K562 (cell line): ENCODE results near the gene MALAT1. TPM values are rescaled to one million over a fixed set of nuclear protein-coding genes. Genes with fewer than 3 reads are reported as not detected.

ENCODE experiments used
- CBX2 ChIP-seq: fragments of 200-600 bp; sonication (generic); IDR thresholded peaks from one replicate; pipeline ENCODE4 v1.6.1; 2012; ENCODE audit warnings: mild to moderate bottlenecking, low read length, inconsistent platforms; ENCODE audit not compliant: insufficient read depth, poor library complexity, severe bottlenecking
- CEBPZ ChIP-seq: fragments of 150-350 bp; IDR thresholded peaks from 2 replicates; pipeline ENCODE4 v1.6.1; 2014; ENCODE audit warnings: low read depth, mild to moderate bottlenecking, low read length, borderline replicate concordance
- ETV5 ChIP-seq: sonication (generic); formaldehyde crosslinking; IDR thresholded peaks from 2 replicates; pipeline ENCODE4 v1.4.0; 2020; ENCODE audit warnings: low read depth, mild to moderate bottlenecking, missing genetic modification reagents
- FIP1L1 ChIP-seq: fragments of 200-400 bp; formaldehyde crosslinking; IDR thresholded peaks from 2 replicates; pipeline ENCODE4 v1.6.1; 2018; ENCODE audit warnings: mild to moderate bottlenecking, low read depth, low read length; ENCODE audit not compliant: poor library complexity, severe bottlenecking
- HCFC1 ChIP-seq: IDR thresholded peaks from 2 replicates; pipeline ENCODE4 v1.6.1; 2012; ENCODE audit warnings: low read depth, low read length, improper control_type of control experiment
- HNRNPK ChIP-seq: fragments of 200-400 bp; formaldehyde crosslinking; IDR thresholded peaks from one replicate; pipeline ENCODE4 v1.6.1; 2018; ENCODE audit warnings: mild to moderate bottlenecking, low read depth, low read length; ENCODE audit not compliant: poor library complexity, severe bottlenecking
- MCM3 ChIP-seq: fragments of 450-650 bp; IDR thresholded peaks from 2 replicates; pipeline ENCODE4 v1.6.1; 2016
- MIER1 ChIP-seq: fragments of 450-650 bp; IDR thresholded peaks from 2 replicates; pipeline ENCODE4 v1.6.1; 2016; ENCODE audit warnings: antibody characterized with exemption, mild to moderate bottlenecking, low read depth
- MTA1 ChIP-seq: fragments of 450-650 bp; IDR thresholded peaks from 2 replicates; pipeline ENCODE4 v1.6.1; 2017; ENCODE audit warnings: borderline replicate concordance
- SMAD3 ChIP-seq: fragments of 450-650 bp; formaldehyde crosslinking; conservative IDR thresholded peaks from 2 replicates; pipeline ENCODE4 v1.4.0; 2020; ENCODE audit warnings: mild to moderate bottlenecking
- SUPT5H ChIP-seq: fragments of 450-650 bp; IDR thresholded peaks from 2 replicates; pipeline ENCODE4 v1.6.1; 2016
- TRIM28 ChIP-seq: fragments of 450-650 bp; IDR thresholded peaks from 2 replicates; pipeline ENCODE4 v1.6.1; 2017
- U2AF1 ChIP-seq: fragments of 200-400 bp; formaldehyde crosslinking; optimal IDR thresholded peaks from 2 replicates; pipeline ENCODE3; 2017; ENCODE audit warnings: mild to moderate bottlenecking, low read depth, low read length, moderate library complexity
- ZFP91 ChIP-seq: sonication (generic); formaldehyde crosslinking; IDR thresholded peaks from 2 replicates; pipeline ENCODE4 v1.8.0; 2022; ENCODE audit warnings: mild to moderate bottlenecking, missing genetic modification reagents
- ZNF551 ChIP-seq: fragments of 250-450 bp; sonication (Bioruptor Pico); IDR thresholded peaks from 2 replicates; pipeline ENCODE4 v1.5.0; 2021; ENCODE audit warnings: mild to moderate bottlenecking, moderate library complexity
- ZNF586 ChIP-seq: fragments of 450-650 bp; formaldehyde crosslinking; conservative IDR thresholded peaks from 2 replicates; pipeline ENCODE4 v1.4.0; 2020; ENCODE audit warnings: mild to moderate bottlenecking, moderate library complexity
- ZSCAN29 ChIP-seq: fragments of 450-650 bp; IDR thresholded peaks from 2 replicates; pipeline ENCODE4 v1.6.1; 2017
- ZZZ3 ChIP-seq: fragments of 450-650 bp; IDR thresholded peaks from 2 replicates; pipeline ENCODE4 v1.6.1; 2016; ENCODE audit warnings: antibody characterized with exemption, mild to moderate bottlenecking, moderate library complexity
- polyA plus RNA-seq, 8 experiments: library from polyadenylated mRNA; depleted of rRNA in 4 of 8; stranded (reverse) in 5 of 8; unstranded in 3 of 8; fragments of >200 nt; fragmentation: Nextera tagmentation in 2 of 8; fragmentation: Illumina TruSeq in 1 of 8; extraction: Ambion mirVana in 2 of 8; extraction: Trizol in 1 of 8; gene quantifications; 2 replicates each; pipeline versions ENCODE4 v1.2.1 to v1.2.3, GENCODE V29; 2011 to 2014; ENCODE audit warnings: inconsistent platforms in 1 of 8, missing spikeins in 1 of 8
- total RNA-seq, 7 experiments: library from RNA; depleted of rRNA in 6 of 7; stranded (reverse); fragments of >200 nt in 6 of 7; fragmentation: Illumina TruSeq in 2 of 7; extraction: Trizol in 2 of 7; gene quantifications; 2 replicates each; pipeline versions ENCODE4 v1.2.1 to v1.2.3, GENCODE V29; 2011 to 2021; ENCODE audit warnings: low replicate concordance in 1 of 7
- TF ChIP-seq, protein P1 (sequence below): fragments of 450-650 bp; IDR thresholded peaks from 2 replicates; pipeline ENCODE4 v1.6.1; 2018; ENCODE audit warnings: mild to moderate bottlenecking, low read depth; ENCODE audit not compliant: partially characterized antibody
- TF ChIP-seq, protein P2 (sequence below), 3 experiments: IDR thresholded peaks in 2 of 3; conservative IDR thresholded peaks in 1 of 3; 2 replicates each; pipeline ENCODE4 v1.5.1; 2011 to 2012; ENCODE audit warnings: low read length in 3 of 3, mild to moderate bottlenecking in 3 of 3, control low read depth in 2 of 3, improper control_type of control experiment in 1 of 3, inconsistent platforms in 1 of 3, low read depth in 1 of 3, mixed read lengths in 1 of 3, moderate library complexity in 1 of 3; ENCODE audit not compliant: insufficient read depth in 2 of 3

MALAT1 gene
- total and polyA plus RNA-seq, 9 of the 15 experiments (the other 6 are each of a cell fraction or from before 2014, with no cell fraction given) = 363 to 8,715 (median 2,351) TPM

DNA sequence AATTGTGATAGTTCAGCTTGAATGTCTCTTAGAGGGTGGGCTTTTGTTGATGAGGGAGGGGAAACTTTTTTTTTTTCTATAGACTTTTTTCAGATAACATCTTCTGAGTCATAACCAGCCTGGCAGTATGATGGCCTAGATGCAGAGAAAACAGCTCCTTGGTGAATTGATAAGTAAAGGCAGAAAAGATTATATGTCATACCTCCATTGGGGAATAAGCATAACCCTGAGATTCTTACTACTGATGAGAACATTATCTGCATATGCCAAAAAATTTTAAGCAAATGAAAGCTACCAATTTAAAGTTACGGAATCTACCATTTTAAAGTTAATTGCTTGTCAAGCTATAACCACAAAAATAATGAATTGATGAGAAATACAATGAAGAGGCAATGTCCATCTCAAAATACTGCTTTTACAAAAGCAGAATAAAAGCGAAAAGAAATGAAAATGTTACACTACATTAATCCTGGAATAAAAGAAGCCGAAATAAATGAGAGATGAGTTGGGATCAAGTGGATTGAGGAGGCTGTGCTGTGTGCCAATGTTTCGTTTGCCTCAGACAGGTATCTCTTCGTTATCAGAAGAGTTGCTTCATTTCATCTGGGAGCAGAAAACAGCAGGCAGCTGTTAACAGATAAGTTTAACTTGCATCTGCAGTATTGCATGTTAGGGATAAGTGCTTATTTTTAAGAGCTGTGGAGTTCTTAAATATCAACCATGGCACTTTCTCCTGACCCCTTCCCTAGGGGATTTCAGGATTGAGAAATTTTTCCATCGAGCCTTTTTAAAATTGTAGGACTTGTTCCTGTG lies 3.9 kb downstream of the MALAT1 start (continued):
- TF ChIP-seq, protein P1, sequence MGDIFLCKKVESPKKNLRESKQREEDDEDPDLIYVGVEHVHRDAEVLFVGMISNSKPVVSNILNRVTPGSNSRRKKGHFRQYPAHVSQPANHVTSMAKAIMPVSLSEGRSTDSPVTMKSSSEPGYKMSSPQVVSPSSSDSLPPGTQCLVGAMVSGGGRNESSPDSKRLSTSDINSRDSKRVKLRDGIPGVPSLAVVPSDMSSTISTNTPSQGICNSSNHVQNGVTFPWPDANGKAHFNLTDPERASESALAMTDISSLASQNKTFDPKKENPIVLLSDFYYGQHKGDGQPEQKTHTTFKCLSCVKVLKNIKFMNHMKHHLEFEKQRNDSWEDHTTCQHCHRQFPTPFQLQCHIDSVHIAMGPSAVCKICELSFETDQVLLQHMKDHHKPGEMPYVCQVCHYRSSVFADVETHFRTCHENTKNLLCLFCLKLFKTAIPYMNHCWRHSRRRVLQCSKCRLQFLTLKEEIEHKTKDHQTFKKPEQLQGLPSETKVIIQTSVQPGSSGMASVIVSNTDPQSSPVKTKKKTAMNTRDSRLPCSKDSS = no peak
- TF ChIP-seq MCM3 (no peak), CEBPZ (no peak; the same call in 1 of the 2 replicates), MIER1 (no peak), ETV5 (CRISPR knock-in tag) (no peak), ZNF551 (CRISPR knock-in tag) (peak; percentile 94), SUPT5H (peak; percentile 95), ZZZ3 (no peak), TRIM28 (no peak), ZFP91 (peak; percentile 74; the same call in 1 of the 2 replicates), CBX2 (no peak), HNRNPK (no peak), HCFC1 (no peak), U2AF1 (peak; percentile 32), ZSCAN29 (0 out of 2 replicates have a peak, but pooled peaks have one; percentile 20), ZNF586 (CRISPR knock-in tag) (peak; percentile 87), MTA1 (0 out of 2 replicates have a peak, but pooled peaks have one; percentile 20), SMAD3 (CRISPR knock-in tag) (peak; percentile 76), FIP1L1 (peak; percentile 67)
- TF ChIP-seq, protein P2, sequence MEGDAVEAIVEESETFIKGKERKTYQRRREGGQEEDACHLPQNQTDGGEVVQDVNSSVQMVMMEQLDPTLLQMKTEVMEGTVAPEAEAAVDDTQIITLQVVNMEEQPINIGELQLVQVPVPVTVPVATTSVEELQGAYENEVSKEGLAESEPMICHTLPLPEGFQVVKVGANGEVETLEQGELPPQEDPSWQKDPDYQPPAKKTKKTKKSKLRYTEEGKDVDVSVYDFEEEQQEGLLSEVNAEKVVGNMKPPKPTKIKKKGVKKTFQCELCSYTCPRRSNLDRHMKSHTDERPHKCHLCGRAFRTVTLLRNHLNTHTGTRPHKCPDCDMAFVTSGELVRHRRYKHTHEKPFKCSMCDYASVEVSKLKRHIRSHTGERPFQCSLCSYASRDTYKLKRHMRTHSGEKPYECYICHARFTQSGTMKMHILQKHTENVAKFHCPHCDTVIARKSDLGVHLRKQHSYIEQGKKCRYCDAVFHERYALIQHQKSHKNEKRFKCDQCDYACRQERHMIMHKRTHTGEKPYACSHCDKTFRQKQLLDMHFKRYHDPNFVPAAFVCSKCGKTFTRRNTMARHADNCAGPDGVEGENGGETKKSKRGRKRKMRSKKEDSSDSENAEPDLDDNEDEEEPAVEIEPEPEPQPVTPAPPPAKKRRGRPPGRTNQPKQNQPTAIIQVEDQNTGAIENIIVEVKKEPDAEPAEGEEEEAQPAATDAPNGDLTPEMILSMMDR (IDR thresholded peaks at IDR 0.05 in 2 of 3, conservative IDR thresholded peaks at IDR 0.05 in 1 of 3; ENCODE audit: insufficient read depth in 2 of 3, low read depth in 1 of 3, low read length in 3 of 3) = no peak
